HG03342 (cell line): ENCODE measurements around the gene HOXA13.

Source experiments
- ATAC-seq: cut with Tn5 transposase; IDR thresholded peaks from one replicate; pipeline ENCODE4 v1.9.1; 2021; ENCODE audit warnings: mild to moderate bottlenecking, moderate library complexity; ENCODE audit not compliant: unreplicated experiment

Gene HOXA13

DNA sequence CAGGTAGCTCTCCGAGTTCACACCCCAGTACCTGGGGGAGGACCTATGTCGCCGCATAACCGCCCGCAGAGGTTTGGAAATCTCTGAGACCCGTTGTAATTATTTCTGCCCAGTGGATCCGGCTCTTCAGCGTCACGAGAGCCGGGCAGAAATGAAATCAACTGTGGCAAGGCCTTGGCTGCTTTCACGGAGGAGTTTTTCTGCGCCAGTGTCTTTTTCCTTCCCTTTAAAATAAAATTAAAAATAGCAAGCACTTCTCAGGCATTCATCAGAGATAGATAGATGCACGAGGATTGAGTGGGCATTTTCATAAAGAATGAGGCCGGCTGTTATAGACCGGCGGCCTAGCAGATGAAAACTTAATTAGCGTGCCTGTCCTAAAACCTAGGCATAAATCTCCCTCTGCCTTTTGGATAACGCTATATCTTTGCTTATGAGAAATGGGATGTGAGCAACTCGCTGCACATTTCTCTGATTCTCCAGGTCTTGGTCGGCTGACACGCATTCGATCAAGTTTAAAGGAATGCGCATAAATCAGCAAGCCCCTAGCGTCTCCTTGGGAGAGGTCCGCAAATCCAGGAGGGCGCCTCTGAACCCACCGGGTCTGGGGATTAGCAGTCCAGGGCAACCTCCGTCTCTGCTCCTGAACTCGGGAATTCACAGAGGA, 6.4 kb downstream of the HOXA13 start:
- ATAC-seq: no peak

DNA sequence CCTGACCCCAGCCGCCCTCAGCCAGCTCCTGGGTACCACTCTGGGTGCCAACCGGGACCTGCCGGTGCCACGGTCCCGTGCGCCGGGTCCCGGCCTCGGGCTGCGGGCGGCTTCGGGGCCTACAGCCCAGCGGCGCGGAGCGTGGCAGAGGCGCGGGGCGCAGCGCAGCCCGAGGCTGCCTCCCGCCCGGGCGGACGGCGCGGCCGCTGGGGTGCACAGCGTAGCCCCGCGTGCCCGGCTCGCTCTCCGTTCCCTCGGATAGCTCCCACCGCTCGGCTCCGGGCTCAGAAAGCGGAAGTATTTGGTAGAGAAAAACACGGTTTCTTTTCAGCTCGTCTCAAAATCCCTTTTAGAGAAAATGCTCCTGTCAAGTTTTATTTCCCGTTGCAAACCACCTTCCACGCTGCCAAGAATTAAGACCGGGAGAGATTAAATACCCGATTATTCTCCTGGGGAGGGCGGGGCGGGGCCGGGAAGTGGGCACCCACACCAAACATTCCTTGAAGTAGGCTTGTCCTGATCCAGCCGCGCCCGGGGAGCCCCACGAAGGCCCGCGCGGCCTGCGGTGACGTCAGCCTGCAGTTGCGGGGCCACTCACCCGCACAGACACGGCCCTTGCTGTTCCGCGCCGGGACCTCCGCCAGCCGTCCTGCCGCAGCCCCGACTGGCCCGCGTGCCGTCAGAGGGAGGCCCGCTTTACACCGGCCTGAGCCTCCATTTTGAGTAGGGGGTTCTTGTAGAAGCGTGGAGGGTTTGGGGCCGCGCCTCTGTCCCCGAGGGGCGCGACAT, 7.2 kb downstream of the HOXA13 start:
- ATAC-seq: no peak

DNA sequence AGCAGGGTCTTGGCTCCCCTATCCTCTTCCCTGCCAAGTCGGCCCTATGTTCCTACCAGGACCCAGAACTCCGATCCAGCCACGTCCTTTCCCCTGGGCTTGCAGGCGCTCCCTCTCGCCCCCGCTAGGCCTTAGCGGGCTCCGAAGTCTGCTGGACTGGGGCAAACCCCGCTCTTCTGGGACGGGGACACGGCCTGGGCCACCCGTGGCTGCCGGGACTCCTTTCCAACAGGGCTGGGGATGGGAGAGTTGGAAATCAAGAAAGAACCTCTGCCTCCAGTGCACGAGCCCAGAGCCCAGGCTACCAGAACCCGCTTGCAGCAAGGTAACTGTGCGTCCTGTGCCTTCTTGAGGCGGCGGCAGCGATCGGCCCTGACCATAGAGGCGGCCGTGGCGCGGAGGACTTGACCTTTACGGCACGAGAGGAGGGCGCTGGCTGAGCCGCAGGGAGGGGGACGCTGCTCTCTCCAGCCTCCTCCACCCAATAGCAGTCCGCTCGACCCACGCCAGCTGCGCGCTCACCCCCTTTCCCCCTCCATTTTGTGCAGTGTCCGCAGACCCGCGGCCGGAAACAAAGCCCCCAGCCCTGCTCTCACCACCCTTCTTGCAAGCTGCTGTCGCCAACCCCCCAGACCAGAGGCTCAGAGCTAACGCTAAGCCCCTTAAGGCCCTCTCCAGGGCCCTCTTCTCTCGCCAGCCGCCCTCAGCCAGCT, 7.9 kb downstream of the HOXA13 start:
- ATAC-seq: no peak

DNA sequence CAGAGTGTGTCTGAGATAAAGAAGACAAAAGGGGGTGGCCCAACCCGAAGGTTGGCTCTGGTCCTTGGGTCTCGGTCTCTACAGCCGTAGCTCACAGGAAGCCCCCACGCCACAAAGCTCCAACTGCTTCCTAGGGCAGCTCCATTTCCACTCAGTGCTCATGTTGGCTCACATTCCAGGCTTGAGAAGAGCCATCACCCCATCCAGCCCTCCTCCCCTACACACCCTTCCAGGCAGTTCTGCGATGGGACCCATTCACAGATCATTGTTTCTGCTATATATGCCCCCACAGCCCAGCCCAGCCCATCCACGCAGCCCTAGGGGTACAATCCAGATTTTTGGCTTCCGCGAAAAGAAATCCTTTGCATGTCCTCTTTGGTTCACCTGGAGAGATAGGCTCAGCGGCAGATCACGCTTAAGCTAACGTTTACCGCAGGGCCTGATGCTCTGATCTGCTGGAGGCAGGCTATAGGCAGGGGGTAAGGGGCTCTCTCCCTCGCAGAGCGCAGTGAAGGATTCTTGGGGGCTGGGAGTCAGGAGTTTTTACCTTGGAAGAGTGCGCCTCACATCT, 8.6 kb downstream of the HOXA13 start:
- ATAC-seq: no peak

DNA sequence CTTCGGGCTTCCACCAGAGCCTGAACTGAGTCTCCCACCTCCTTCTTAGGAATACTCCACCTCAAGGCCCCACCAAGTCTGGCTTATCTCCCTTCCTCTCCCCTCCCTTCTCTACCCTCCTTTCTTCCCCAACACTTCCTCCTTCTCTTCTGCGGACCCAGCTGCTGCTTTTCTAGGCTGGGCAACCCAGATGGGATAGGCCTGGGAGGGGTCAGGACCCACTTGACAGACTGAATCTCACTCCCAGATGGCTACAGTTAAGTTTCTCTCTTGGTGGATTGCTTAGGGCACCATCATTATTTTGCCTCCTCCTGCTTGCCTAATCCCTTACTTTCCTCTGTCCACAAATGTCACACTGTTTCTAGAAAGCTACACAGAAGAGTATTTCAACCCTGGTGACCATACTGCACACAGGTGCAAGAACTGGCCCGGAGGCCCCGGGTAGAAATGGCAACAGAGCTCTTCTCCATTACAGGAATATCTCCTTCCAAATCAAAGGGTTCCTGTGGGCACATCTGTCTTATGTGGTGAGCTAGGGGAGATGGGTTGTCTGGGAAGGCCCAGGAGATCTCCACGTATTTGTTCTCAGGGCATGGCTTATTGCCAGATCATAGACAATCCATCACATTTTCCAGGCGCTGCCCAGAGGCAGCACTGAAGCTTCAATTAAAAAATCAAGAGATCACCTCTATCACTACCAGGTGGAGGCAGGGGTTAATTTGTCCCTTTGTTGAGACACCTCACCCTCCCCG, 9.7 kb downstream of the HOXA13 start:
- no peak for ATAC-seq

DNA sequence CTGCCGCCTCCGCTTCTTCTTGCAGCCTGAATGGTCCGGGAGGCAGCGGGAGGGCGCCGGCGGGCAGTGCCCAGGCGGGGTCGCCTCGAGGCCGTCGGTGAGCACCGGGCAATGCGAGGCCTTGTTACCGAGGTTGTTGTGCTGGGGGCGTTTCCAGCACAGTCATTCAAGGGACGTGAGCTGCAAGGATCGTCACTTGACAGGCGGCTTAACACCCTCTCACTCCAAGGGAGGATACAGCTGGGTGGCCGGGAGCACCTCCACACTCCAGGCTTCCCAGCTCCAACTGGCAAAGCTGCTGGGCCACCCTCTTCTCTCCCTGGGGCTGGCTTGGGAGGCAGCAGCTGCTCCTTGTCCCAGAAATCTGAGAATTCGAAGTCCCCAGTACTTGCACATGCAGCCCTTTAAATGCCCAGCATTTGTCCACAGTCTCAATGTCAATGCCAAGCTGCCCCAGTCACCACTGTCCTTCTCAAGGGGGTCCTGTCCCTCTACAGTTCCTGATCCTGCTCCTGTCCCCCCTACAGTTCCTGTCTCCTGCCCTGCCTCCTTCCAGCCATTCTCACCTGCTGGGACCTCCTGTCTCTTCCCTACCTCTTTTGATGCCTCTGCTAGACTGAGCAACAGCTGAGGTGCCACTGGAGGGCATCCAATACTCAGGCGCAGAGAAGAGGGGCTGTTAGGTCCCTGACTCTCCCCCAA, 10.4 kb downstream of the HOXA13 start:
- no peak for ATAC-seq

DNA sequence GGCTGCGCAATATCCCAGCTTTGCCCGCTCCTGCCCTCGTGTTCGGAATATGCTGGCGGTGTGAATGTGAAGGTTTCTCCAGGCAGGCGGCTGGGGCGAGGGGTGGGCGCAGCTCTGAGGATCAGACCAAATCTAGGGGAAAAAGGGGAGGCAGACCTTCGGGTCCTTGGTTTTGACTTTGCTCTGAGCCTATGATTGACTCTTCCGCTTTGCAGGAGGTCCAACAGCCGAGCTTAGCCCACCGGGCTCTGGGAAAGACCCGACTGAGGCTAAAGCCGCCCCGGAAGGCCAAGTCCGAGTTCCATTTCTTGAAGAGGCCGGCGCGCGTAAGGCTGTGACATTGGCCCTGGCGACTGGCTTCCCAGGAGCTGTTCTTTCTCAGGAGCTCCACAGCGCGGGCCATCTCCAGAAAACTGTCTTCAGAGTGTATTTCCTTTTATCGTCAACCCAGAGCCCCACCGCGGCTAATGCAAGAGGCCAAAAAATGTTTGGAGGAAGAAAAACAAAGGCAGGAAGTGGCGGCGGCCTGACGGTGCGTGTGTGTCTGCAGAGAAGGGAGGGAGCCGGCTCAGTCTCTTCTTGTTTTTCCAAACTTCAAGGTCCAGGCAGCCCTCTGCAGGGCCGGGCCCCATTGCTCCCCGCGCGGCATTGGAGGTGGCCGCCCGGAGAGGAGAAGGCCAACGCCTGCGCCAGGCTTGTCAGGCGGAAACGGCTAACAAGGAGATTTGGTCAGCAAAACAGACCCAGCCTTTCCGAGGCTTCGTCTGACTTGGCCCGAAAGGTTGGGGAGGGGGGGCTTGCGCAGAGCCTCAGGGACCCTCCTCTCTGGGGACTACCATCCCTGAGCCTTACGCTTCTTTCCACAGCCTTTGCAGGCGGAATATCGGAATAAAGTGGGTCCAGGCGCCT, 11.3 kb downstream of the HOXA13 start:
- ATAC-seq: no peak

DNA sequence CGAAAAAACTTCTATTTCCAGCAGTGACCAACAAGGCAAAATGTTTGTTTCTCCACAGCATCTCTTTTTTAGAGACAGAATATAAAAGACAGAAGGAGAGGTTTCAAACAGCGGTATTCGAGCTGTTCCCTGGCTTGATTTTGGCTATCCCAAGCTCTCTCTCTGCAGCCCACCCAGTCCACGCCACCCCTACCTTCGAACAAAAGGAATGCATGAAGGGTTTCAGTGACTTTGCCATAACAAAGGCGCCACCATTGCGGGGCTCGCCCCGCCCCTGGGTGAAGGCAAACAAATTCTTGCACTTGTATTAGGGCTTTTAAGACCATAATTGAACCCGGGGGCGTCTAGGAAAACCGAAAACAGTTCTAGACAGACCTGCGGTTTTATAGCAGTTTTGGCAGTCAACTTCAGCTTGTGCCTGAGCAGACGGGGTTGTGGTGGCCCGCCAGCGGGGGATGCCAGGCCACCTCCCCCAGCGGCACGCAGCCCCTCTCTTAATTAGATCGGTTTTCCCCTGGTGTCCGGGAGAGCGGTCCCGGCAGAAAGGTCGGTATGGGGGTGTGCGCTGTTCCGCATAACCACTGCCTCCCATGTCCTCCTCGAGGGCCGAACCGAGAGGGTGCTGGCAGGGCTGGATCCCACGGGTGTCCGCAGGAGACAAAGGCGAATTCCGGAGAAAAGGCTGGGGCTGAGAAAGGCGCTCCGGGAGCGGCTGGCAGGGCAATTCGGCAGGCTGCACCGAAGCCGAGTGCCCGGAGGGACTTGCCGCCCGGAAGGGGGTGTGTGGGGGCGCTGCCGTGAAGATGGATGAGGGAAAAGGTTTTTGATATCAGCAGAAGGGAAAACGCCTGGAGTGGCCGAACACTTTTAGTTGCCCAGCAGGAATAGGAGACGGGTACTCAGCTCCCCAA, 12.2 kb downstream of the HOXA13 start:
- ATAC-seq: no peak

DNA sequence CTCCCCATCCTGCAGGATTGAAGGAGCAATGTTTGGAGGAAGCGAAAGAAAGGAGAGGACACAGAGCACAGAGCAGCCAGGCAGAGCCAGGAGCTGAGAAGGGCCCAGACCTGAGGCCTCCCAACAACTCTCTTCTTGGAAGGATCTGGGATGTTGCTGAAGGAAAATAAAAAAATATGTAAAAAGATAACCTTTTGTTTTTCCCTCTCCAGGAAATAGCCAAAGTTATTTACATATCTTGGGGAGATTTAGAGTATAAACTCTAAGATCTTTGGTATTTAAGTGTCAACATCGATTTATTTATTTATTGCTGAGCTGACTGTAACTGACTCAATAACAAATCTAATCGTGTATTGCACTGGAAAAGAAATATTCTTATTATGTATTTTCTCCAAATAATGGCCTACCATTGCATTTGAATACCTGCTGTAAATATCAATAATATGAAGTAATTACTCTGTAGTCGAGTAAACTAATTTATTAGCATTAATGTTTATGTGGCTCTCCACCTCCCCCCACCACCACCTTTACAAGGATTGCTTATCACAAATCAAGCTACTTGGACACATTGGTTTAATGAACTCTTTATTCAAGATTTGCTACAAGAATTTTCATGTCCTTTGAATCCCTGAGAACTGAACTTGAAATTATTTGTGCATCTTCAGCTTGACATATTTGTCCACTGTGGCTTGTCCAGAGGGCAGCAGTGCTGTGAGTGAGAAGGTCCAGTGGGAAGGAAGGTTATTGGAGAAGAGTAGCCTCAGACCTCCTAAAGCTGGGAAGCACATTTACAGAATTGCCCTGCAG, 13.0 kb downstream of the HOXA13 start:
- ATAC-seq: no peak

DNA sequence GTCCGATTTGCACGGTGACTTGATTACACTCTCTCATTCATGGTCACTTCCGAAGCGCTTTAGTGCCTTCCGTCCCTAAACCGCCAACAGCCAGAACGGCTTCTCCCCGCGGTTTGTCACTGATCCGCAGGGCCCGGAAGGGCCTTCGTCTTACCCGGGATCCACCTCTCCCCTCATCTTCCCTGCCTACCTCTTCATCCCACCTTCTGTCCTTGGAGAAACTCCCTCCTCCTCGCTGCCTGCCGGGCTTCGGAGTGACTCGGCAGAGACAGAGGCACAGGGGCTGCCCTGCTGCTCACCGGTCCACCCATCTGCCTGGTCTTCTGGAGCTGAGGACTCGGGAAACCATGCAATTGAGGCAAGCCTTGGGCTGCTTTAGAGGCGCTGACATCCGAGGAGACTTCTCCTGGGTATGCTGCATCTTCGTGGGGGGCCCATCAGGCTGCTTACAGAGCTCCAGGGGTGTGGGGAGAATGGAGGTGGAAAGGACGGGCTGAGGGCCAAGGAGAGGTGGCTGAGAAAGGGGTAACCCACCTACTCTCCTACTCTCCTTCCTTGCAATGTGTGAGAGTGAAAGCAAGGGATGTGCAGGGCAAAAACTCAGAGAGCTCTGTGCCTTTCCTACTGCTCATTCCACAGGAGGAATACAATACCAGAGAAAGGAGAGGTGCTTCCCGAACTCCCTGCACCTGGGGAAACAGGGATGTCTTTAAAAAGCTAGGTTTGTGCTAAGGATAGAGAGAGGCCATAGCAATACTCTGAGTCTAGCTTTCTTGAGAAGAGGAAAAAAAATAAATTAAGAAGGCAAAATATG, 13.8 kb downstream of the HOXA13 start:
- ATAC-seq: no peak

DNA sequence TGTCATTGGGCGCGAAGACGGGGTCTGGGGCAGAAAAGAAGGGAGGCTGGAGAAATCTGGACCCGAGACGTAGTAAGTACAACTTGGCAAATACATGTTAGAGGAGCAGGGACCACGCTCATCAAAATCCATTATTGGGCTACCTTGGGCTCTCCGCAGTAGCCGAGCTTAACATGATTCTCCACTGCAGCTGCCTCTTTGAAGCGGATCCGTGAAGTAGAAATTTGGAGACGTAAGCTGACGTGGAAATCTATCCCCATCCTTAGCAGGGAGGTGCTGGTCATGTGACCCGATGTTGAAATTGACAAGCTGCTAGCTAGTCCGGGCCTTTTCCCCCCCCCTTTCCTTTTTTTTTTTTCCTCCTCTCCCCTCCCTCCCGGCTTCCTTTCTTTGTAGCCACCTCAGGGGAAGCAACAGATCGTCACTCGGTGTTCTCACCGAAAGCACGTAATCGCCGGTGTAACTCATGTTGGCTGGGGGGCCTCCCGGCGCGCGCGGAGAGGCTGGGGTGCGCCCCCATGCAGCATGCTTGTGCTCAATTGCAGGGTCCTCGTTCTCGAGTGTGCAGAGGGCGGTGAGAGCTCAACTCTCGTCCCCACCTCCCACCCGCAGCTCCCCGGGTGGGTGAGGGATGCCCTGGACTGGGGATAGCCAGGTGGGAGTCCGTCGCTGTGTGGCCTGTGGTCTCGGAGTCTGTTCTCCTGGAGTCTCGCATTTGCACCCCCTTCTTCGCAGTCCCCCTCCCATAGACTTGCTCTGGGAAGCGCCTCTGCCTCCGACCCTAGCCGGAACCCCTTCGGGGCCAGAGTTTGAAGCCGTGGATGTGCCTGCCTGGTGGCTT, 14.7 kb downstream of the HOXA13 start, which contains the start of gene HOXA11:
TSS of gene HOXA11 (minus strand) at position 220 of the 841 bp plus-strand sequence. CDS start at position 132, 88 bp downstream.
- ATAC-seq: no peak

DNA sequence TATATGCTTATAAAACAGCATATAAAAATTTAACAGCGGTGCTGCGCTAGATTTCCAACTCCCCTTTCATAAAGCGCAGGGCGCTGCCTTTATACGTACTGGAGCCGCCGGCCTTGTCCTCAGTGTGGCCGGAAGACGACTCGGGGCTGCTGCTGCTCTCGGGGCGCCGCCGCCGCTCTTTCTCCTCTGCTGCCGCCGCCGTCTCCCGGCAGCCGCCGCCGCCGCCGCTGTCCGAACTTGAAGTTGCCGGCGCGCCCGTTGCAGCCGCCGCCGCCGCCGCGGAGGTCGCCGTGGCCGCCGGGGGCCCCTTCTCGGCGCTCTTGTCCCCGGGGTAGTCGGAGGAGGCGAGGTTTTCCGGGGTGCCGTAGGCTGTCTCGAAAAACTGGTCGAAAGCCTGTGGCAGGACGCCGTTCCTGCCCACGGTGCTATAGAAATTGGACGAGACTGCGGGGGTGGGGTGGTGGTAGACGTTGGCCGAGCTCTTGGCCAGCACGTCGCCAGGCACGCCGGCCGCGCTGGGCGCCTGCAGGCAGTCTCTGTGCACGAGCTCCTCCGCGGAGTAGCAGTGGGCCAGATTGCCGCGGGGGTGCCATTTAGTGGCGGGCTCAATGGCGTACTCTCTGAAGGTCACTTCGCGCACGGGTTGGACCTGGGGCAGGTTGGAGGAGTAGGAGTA, 15.4 kb downstream of the HOXA13 start:
- no peak for ATAC-seq

DNA sequence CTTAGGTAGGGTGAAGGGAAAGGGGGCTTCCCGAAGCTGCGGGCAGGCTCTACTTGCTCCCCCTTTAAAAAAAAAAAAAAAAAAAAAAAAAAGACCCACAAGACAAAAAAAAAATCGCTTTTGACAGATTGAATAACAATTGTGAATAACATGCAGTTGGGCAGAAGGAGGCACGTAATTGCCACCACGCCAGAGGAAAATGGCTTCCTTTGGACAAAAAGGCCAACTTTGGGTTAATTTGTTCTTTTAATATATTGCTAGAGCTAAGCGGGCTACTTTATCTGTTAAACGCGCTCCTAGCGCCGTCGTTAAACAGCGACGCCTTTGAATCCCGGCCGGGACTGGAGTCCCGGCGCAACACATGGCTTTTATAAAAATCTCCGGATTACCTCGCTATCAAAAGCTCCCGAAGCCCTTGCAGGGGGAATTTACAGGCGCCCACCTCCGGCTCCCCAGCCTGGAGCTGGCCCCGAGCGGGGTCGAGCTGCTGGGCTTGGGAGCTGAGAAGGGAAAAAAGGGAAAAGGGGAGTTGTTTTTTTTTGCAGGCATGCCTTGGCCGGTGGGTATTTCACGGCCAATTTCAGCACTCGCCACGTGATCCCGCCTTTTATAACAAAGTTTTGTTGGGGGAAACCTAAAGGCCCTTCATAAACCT, 16.1 kb downstream of the HOXA13 start:
- no peak for ATAC-seq
